GM21423 (cell line): ENCODE measurements around the gene SGPP1.
A peak's percentile ranks its signal among the peaks of the same experiment; 100 is the strongest.
"Not testable (repeated sequence)": the region's sequence is repeated elsewhere in the genome, so short reads cannot be mapped to it uniquely, and the experiment has no call there.

Experiments used
- ATAC-seq: cut with Tn5 transposase; IDR thresholded peaks from one replicate; pipeline ENCODE4 v1.9.1; 2021; ENCODE audit warnings: mild to moderate bottlenecking, moderate library complexity; ENCODE audit not compliant: unreplicated experiment

SGPP1 gene

GRCh38 chr14:63641473-63642228 lies 86.2 kb downstream of the SGPP1 start, which contains the start of gene WDR89:
Gene WDR89, minus strand, starts transcription at chr14:63641871. Its CDS starts 41,929 bp downstream, at chr14:63599942.
- ATAC-seq = peak; percentile 80

GRCh38 chr14:63638493-63638892 lies 89.4 kb downstream of the SGPP1 start:
- no peak for ATAC-seq

GRCh38 chr14:63636094-63636635 lies 91.7 kb downstream of the SGPP1 start:
- not testable (repeated sequence) for ATAC-seq
